Urinary bladder (tissue), 4 donors: ENCODE measurements around the gene ZBED3. TPM values are rescaled to one million over a fixed set of nuclear protein-coding genes. Genes with fewer than 3 reads are reported as not detected.
A peak's percentile ranks its signal among the peaks of the same experiment; 100 is the strongest.
"Not testable (repeated sequence)": the region's sequence is repeated elsewhere in the genome, so short reads cannot be mapped to it uniquely, and the experiment has no call there.

Source experiments
- DNase-seq: peaks from one replicate; pipeline ENCODE4 v3.0.0-alpha.2; 2015; ENCODE audit errors: extremely low spot score
- H3K27ac ChIP-seq: one replicate; pipeline ENCODE4 v1.5.1; 2013; ENCODE audit warnings: low read depth, mild to moderate bottlenecking, moderate library complexity
- H3K36me3 ChIP-seq: one replicate; pipeline ENCODE4 v1.6.1; 2013; ENCODE audit warnings: mild to moderate bottlenecking, moderate library complexity; ENCODE audit not compliant: insufficient read depth
- H3K4me1 ChIP-seq: one replicate; pipeline ENCODE4 v1.6.1; 2013; ENCODE audit warnings: mild to moderate bottlenecking, moderate library complexity; ENCODE audit not compliant: insufficient read depth
- H3K4me3 ChIP-seq: one replicate; pipeline ENCODE4 v1.5.1; 2013; ENCODE audit warnings: low read depth, low read length
- WGBS: extraction: QIAGEN DNeasy Blood & Tissue Kit; methylation state at CpG from one replicate; pipeline ENCODE4 v1.1.7; 2013; 5-methylcytosine and 5-hydroxymethylcytosine counted together
- polyA plus RNA-seq: library from polyadenylated mRNA; stranded (reverse); fragments of 200-250 nt; gene quantifications from one replicate; pipeline ENCODE4 v1.2.3, GENCODE V29; 2013
- total RNA-seq: library from RNA; depleted of rRNA; stranded (reverse); fragments of >200 nt; gene quantifications from one replicate; pipeline ENCODE4 v1.2.3, GENCODE V29; 2014
- donor health status: healthy with polysubstance abuse.
- donor health status: healthy.

Gene ZBED3
- total RNA-seq (4.7 TPM), polyA plus RNA-seq (4.8 TPM)

GRCh38 chr5:77086689-77087483 is at the start of gene ZBED3:
ZBED3 (minus strand) TSS chr5:77087285; CDS start chr5:77077878, 9,407 bp downstream.
- peak within 1 kb of the TSS; percentile 63 for H3K4me3 ChIP-seq
- H3K4me1 ChIP-seq, result no peaks in the 10 kb centered on the region
- peak; percentile 74 for DNase-seq
- under 1% methylated on average over 63 of the region's 63 CpGs for WGBS
- no peaks in the 10 kb centered on the region for H3K36me3 ChIP-seq
- peak within 1 kb of the TSS; percentile 86 for H3K27ac ChIP-seq

DNA sequence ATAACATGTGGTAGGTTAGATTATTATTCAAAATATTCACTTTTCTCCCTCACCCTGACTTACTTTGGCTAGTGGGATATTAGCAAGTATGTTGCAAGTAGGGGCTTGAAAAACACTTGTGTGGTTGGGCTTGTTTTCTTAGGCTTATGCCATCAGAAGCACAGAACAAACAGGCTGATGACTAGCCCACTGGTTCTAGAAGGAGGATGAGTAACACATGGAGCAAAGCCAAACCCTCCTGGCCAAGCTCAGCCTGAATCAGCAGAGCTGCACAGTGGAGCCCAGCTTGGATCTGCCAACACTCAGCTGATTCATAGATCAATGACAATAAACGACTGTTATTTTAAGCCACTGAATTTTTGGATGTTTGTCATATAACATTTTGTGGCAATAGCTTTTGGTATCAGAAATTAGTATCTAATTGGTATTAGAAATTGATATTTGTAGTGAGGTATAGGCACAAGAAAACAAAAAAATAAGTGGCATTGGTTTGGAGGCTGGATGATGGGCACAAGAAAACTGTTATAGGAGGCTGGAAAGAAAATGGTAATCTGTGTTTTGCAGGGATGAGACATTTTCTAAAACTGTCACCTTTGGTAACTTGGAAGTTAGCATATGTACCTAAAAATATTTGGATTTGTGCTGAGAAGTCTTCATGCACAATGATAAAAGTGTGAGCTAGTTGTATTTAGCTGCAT is 46.1 kb upstream of the ZBED3 start:
- no peak for DNase-seq
- Histone ChIP-seq H3K4me1 (no peaks in the 10 kb centered on the region), H3K4me3 (no peak overlapping the region), H3K36me3 (no peaks in the 10 kb centered on the region), H3K27ac (no peak overlapping the region)
- WGBS, result 14% methylated on average over 1 of the region's 1 CpG

DNA sequence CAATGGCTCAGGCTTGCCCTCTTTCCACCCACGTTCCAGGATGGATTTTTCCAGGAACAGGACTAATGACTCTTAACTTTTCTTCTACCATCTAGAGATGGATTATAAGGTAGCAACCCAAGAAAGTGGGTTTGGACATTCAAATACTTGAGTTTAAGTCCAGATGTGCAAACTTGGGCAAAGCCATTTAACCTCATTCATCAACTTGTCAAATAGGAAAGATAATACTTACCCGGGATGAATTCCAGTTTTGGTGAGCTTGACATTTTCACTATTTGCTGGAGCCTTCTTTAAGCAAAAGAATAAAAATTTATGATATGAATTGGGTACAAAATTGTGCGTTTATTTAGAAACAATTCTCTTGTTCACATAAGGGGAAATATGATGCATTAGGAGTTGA is 44.3 kb upstream of the ZBED3 start:
- no peak overlapping the region for H3K4me3 ChIP-seq
- no peak overlapping the region for H3K27ac ChIP-seq
- no peak for DNase-seq
- H3K4me1 ChIP-seq, result no peaks in the 10 kb centered on the region
- WGBS, result 62% methylated on average over 3 of the region's 3 CpGs
- H3K36me3 ChIP-seq, result no peaks in the 10 kb centered on the region

DNA sequence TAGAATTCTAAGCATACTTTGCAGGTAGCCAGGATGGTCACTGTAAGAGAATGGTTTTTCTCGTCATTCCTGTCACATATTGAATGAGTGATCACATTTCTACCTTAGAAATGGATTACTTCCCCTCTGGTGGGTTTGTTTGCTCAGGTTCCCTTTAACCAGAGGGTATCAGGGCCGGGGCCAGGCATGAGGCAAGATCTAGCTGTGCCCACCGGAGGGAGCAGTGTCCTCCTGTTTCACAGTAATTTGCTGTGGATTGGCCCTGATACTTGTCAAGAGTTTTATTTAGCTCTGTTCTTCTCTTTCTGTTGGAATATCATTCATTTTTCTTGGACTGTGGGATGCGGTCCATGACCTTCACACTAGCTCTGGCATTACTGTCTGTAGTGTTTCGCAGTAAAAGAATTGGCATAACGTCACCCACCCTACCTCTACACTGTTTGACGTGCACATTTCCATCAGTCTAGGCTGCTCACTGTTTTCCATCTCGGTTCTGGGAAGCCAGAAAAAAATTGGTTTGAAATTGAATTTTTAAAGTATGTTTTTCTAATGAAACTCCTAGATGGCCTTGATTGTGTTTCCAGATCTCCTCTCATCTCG is 42.4 kb upstream of the ZBED3 start:
- no peak overlapping the region for H3K27ac ChIP-seq
- WGBS, result 82% methylated on average over 9 of the region's 9 CpGs
- no peaks in the 10 kb centered on the region for H3K36me3 ChIP-seq

DNA sequence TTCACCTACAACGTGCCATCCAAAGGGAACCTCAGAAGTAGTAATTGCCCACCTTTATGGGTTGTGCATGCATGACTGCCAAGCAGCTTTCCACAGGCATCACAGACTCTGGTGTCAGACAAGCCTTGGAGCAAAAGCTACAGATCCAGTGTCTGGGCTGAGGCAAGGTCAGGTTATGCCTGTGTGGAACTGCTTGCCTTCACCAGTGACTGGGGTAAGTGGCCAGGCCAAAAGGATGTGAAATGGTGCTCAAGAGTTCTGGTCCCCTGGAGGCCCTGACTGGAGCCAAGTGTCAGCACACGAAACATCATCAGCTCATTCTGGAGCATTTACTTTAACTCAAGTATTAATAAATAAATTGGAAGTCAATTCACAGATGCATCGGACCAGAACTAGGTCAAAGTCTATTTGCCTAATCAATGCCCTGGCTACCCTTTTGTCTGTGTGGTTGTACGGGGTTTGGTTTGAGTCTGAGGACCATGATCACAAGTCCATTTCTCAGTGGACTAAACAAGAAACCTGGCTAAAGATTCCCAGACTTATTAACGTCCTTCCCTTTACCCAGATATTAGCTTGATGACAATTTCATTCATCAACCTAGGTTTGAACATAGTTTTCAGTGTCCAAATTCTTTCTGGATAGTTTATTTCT is 41.5 kb upstream of the ZBED3 start:
- DNase-seq, result no peak
- H3K36me3 ChIP-seq, result no peaks in the 10 kb centered on the region
- WGBS, result 90% methylated on average over 5 of the region's 5 CpGs
- H3K4me1 ChIP-seq, result no peaks in the 10 kb centered on the region
- H3K4me3 ChIP-seq, result no peak overlapping the region
- no peak overlapping the region for H3K27ac ChIP-seq

More for the DNA sequence above, 42.4 kb upstream of the ZBED3 start:
- Histone ChIP-seq H3K4me1 (no peaks in the 10 kb centered on the region), H3K4me3 (no peak overlapping the region)
- no peak for DNase-seq

- no peaks in the 10 kb centered on the region for H3K36me3 ChIP-seq
- no peak overlapping the region for H3K4me3 ChIP-seq
These were observed 36.0 kb upstream of the ZBED3 start for GRCh38 chr5:77123057-77123456.

DNA sequence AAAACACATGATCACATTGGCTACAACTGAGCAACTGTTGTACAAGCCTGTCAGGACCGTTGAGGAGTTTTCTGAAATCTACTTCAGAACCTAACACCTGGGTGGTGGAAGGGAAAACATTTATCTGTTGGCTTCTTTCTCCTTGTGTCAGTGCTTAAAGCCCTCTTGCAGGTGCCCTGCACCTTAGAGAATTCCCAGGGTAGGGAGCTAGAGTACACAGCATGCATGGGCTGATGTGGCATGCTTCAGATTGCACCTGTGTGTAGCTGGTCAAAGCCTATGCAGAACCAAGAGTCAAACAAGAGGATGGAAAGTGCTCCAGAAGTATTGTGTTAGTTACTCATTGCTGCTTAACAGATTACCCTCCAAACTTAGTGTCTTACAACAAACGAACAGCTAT is 33.6 kb upstream of the ZBED3 start:
- no peak overlapping the region for H3K4me3 ChIP-seq
- H3K4me1 ChIP-seq, result no peaks in the 10 kb centered on the region
- no peaks in the 10 kb centered on the region for H3K36me3 ChIP-seq
- no peak for DNase-seq
- 91% methylated on average over 2 of the region's 2 CpGs for WGBS
- H3K27ac ChIP-seq, result no peak overlapping the region

More at GRCh38 chr5:77123057-77123456, 36.0 kb upstream of the ZBED3 start:
- DNase-seq, result no peak
- H3K4me1 ChIP-seq, result no peaks in the 10 kb centered on the region
- no peak overlapping the region for H3K27ac ChIP-seq
- WGBS, result 92% methylated on average over 6 of the region's 6 CpGs

- Histone ChIP-seq H3K4me1 (no peaks in the 10 kb centered on the region), H3K27ac (no peak overlapping the region), H3K4me3 (no peak overlapping the region), H3K36me3 (no peaks in the 10 kb centered on the region)
- 98% methylated on average over 2 of the region's 2 CpGs for WGBS
- DNase-seq, result no peak
These were observed 33.0 kb upstream of the ZBED3 start for GRCh38 chr5:77120086-77120485.

- H3K27ac ChIP-seq, result no peak overlapping the region
- H3K4me1 ChIP-seq, result no peaks in the 10 kb centered on the region
- 68% methylated on average over 2 of the region's 2 CpGs for WGBS
- no peak overlapping the region for H3K4me3 ChIP-seq
- no peaks in the 10 kb centered on the region for H3K36me3 ChIP-seq
- DNase-seq, result no peak
These were observed 30.1 kb upstream of the ZBED3 start for GRCh38 chr5:77117161-77117560.

DNA sequence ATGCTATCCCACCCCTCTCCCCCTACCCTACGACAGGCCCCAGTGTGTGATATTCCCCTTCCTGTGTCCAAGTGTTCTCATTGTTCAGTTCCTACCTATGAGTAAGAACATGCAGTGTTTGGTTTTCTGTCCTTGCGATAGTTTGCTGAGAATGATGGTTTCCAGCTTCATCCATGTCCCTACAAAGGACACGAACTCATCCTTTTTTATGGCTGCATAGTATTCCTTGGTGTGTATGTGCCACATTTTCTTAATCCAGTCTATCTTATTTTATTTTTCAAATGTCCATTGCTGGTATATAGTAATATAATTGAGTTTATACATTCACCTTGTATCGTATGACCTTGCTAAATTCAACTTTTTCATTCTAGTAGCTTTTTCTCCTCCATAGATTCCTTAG is 19.9 kb upstream of the ZBED3 start:
- H3K27ac ChIP-seq, DNase-seq, H3K4me1 ChIP-seq, H3K36me3 ChIP-seq, H3K4me3 ChIP-seq: not testable (repeated sequence)
- WGBS, result 94% methylated on average over 4 of the region's 4 CpGs

DNA sequence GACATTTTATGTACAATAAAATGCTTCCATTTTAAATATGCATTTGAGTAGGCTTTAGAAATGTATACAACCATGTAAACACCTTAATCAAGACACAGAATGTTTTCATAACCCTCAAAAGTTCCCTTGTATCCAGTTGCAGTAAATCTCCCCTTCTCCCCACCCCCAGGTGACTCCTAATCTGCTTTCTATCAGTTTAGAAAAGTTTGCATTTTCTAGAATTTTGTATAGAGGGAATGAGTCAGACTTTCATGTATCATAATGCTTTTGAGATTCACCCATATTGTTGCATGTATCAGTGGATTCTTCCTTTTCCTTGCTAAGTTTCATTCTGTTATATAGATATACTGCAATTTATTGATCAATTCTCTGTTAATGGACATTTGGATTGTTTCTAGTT is 17.7 kb upstream of the ZBED3 start:
- Histone ChIP-seq H3K27ac (no peak overlapping the region), H3K4me3 (no peak overlapping the region), H3K4me1 (no peaks in the 10 kb centered on the region), H3K36me3 (no peaks in the 10 kb centered on the region)
- DNase-seq, result no peak

- no peaks in the 10 kb centered on the region for H3K4me1 ChIP-seq
- H3K36me3 ChIP-seq, result no peaks in the 10 kb centered on the region
- WGBS, result 89% methylated on average over 1 of the region's 1 CpG
- DNase-seq, result no peak
- H3K4me3 ChIP-seq, result no peak overlapping the region
- H3K27ac ChIP-seq, result no peak overlapping the region
These were observed 16.4 kb upstream of the ZBED3 start for GRCh38 chr5:77103457-77103856.

GRCh38 chr5:77102549-77102948 is 15.5 kb upstream of the ZBED3 start:
- no peaks in the 10 kb centered on the region for H3K36me3 ChIP-seq
- H3K27ac ChIP-seq, result no peak overlapping the region
- no peak for DNase-seq
- H3K4me3 ChIP-seq, result no peak overlapping the region
- WGBS, result 94% methylated on average over 7 of the region's 7 CpGs
- H3K4me1 ChIP-seq, result no peaks in the 10 kb centered on the region
